Panc1 (cell line): Measurements from ENCODE around the gene SOCS1.

Experiments
- CTCF ChIP-seq: fragments of 450-650 bp; IDR thresholded peaks from 2 replicates; pipeline ENCODE4 v1.5.1; 2017; ENCODE audit warnings: mild to moderate bottlenecking
- TF ChIP-seq, protein P1 (sequence below), 2 experiments: IDR thresholded peaks; 2 replicates each; pipeline ENCODE4 v1.6.1; 2011 to 2012; ENCODE audit warnings: low read depth in 2 of 2, control low read depth in 1 of 2, low read length in 1 of 2, mild to moderate bottlenecking in 1 of 2, moderate library complexity in 1 of 2; ENCODE audit not compliant: insufficient read depth in 1 of 2

DNA sequence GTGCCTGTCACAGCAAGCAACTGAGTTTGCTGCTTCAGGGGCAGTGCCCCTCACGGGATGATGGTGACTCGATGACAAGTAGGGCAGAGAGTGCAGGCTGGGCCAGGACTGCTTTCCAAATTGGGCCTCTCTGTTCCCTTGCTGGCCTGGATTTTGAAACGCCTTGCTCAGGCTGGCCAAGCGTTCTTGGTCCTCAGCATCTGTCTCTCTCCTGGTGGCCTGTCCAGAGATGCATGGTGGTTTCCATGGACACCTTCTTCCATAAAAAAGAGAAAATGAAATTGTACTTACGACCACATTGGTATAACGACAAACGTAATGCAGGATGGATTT, 44.5 kb upstream of the SOCS1 start:
- no peak for TF ChIP-seq CTCF
- TF ChIP-seq, protein P1, sequence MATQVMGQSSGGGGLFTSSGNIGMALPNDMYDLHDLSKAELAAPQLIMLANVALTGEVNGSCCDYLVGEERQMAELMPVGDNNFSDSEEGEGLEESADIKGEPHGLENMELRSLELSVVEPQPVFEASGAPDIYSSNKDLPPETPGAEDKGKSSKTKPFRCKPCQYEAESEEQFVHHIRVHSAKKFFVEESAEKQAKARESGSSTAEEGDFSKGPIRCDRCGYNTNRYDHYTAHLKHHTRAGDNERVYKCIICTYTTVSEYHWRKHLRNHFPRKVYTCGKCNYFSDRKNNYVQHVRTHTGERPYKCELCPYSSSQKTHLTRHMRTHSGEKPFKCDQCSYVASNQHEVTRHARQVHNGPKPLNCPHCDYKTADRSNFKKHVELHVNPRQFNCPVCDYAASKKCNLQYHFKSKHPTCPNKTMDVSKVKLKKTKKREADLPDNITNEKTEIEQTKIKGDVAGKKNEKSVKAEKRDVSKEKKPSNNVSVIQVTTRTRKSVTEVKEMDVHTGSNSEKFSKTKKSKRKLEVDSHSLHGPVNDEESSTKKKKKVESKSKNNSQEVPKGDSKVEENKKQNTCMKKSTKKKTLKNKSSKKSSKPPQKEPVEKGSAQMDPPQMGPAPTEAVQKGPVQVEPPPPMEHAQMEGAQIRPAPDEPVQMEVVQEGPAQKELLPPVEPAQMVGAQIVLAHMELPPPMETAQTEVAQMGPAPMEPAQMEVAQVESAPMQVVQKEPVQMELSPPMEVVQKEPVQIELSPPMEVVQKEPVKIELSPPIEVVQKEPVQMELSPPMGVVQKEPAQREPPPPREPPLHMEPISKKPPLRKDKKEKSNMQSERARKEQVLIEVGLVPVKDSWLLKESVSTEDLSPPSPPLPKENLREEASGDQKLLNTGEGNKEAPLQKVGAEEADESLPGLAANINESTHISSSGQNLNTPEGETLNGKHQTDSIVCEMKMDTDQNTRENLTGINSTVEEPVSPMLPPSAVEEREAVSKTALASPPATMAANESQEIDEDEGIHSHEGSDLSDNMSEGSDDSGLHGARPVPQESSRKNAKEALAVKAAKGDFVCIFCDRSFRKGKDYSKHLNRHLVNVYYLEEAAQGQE (IDR thresholded peaks at IDR 0.05; ENCODE audit: insufficient read depth in 1 of 2, low read depth in 2 of 2, low read length in 1 of 2) = no peak
